ENCODE measurements around the gene IFT172. TPM values are rescaled to one million over a fixed set of nuclear protein-coding genes. Genes with fewer than 3 reads are reported as not detected.
A peak's percentile ranks its signal among the peaks of the same experiment; 100 is the strongest.

IFT172 gene
- total RNA-seq, 1 experiment from 2014 or later = 21.9 TPM

DNA sequence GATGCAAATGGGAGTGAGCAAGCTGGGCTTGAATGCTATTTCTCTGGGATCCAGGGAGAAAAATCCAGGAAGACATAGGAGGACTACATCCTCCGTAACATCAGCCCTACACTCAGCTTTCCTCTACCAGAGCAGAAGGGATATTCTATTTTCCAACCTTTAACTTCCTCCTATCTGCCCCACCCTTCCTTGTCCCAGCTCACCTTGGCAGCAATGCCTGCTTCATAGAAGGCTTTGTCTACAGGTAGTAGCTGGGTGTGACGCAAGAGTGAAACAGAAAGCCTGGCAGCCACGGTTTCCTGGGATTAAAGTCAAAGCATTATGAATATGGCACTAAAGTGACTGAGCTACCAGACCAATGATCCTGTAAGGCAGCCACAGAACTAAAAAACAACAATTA lies 43.5 kb downstream of the IFT172 start:
- Mint-ChIP-seq H3K27me3 (ENCODE audit: insufficient read depth, unreplicated experiment) (no peaks in the 10 kb centered on the region), H3K27ac (ENCODE audit: unreplicated experiment) (no peak overlapping the region), H3K4me3 (ENCODE audit: unreplicated experiment) (no peak overlapping the region), H3K4me1 (ENCODE audit: low read depth, unreplicated experiment) (peaks cover 13% of the 10 kb centered on the region), H3K9me3 (ENCODE audit: unreplicated experiment) (no peaks in the 10 kb centered on the region), H3K36me3 (ENCODE audit: insufficient read depth, unreplicated experiment) (peaks cover 39% of the 10 kb centered on the region)
- BruUV-seq (replicated peaks) = no TSS peak
- intact Hi-C loops (cut with micrococcal nuclease; ENCODE audit: unreplicated experiment) = no loop called here
- Histone ChIP-seq H3K27me3 (replicated peaks; ENCODE audit: control insufficient read depth, insufficient read depth, low read length) (no peaks in the 10 kb centered on the region), H3K4me3 (ENCODE audit: low read depth, low read length) (no peak overlapping the region), H3K9me3 (no peaks in the 10 kb centered on the region), H3K4me1 (no peaks in the 10 kb centered on the region), H3K36me3 (ENCODE audit: control insufficient read depth, insufficient read depth, low read length) (no peaks in the 10 kb centered on the region; the same call in 1 of the 2 replicates)
- ChIA-PET POLR2A (interaction anchor here (0.7 kb wide), 1 partner anchor 137 kb away, joined by 6 read pairs; the partner anchor contains the start of gene ZNF512), CTCF (interaction anchor here (0.6 kb wide), 1 partner anchor 647 kb away, joined by 9 read pairs; no protein-coding TSS in a partner anchor)
- TF ChIP-seq, protein P1, sequence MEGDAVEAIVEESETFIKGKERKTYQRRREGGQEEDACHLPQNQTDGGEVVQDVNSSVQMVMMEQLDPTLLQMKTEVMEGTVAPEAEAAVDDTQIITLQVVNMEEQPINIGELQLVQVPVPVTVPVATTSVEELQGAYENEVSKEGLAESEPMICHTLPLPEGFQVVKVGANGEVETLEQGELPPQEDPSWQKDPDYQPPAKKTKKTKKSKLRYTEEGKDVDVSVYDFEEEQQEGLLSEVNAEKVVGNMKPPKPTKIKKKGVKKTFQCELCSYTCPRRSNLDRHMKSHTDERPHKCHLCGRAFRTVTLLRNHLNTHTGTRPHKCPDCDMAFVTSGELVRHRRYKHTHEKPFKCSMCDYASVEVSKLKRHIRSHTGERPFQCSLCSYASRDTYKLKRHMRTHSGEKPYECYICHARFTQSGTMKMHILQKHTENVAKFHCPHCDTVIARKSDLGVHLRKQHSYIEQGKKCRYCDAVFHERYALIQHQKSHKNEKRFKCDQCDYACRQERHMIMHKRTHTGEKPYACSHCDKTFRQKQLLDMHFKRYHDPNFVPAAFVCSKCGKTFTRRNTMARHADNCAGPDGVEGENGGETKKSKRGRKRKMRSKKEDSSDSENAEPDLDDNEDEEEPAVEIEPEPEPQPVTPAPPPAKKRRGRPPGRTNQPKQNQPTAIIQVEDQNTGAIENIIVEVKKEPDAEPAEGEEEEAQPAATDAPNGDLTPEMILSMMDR (IDR thresholded peaks at IDR 0.05; ENCODE audit: insufficient read depth in 1 of 2, low read depth in 1 of 2, low read length in 1 of 2, severe bottlenecking in 1 of 2, unreplicated experiment in 1 of 2) = no peak
- peak in 1 of 2 experiments; percentile 54 for DNase-seq

DNA sequence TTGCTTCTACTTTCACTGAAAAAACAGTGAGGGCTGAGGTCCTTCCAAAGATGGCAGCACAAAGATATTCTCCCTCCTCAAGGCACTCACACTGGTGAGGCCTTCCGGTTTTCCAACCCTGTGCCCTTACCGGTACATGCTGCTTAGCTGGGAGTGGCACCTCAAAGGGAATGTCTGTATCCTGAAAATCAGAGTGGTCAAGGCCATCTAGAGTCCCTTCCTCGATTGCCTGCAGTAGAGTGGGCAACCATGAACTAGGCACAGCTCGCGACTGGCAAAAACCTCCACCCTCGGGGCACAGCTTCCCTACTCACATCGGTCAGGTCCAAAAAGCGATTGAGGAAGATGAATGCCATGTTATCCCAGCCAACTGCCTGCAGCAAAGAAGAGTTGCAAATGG lies 43.9 kb downstream of the IFT172 start:
- no peak for DNase-seq
- no peaks in the 10 kb centered on the region; the same call in 1 of the 2 replicates for H3K36me3 ChIP-seq (ENCODE audit: control insufficient read depth, insufficient read depth, low read length)
- no peaks in the 10 kb centered on the region for H3K9me3 Mint-ChIP-seq (ENCODE audit: unreplicated experiment)
- H3K27ac Mint-ChIP-seq (ENCODE audit: unreplicated experiment) = no peak overlapping the region
- TF ChIP-seq, protein P1 (IDR thresholded peaks at IDR 0.05; ENCODE audit: insufficient read depth in 1 of 2, low read depth in 1 of 2, low read length in 1 of 2, severe bottlenecking in 1 of 2, unreplicated experiment in 1 of 2) = no peak
- ChIA-PET POLR2A (interaction anchor here (0.7 kb wide), 1 partner anchor 137 kb away, joined by 6 read pairs; the partner anchor contains the start of gene ZNF512), CTCF (interaction anchor here (0.6 kb wide), 1 partner anchor 647 kb away, joined by 9 read pairs; no protein-coding TSS in a partner anchor)
- no peaks in the 10 kb centered on the region for H3K27me3 ChIP-seq (replicated peaks; ENCODE audit: control insufficient read depth, insufficient read depth, low read length)
- peaks cover 44% of the 10 kb centered on the region for H3K36me3 Mint-ChIP-seq (ENCODE audit: insufficient read depth, unreplicated experiment)
- H3K4me3 ChIP-seq (ENCODE audit: low read depth, low read length) = no peak overlapping the region
- H3K4me1 ChIP-seq = no peaks in the 10 kb centered on the region
- no peaks in the 10 kb centered on the region for H3K9me3 ChIP-seq
- no TSS peak for BruUV-seq (replicated peaks)
- intact Hi-C loops (cut with micrococcal nuclease; ENCODE audit: unreplicated experiment) = no loop called here
- H3K27me3 Mint-ChIP-seq (ENCODE audit: insufficient read depth, unreplicated experiment) = no peaks in the 10 kb centered on the region
- H3K4me3 Mint-ChIP-seq (ENCODE audit: unreplicated experiment) = no peak overlapping the region
- peaks cover 13% of the 10 kb centered on the region for H3K4me1 Mint-ChIP-seq (ENCODE audit: low read depth, unreplicated experiment)

DNA sequence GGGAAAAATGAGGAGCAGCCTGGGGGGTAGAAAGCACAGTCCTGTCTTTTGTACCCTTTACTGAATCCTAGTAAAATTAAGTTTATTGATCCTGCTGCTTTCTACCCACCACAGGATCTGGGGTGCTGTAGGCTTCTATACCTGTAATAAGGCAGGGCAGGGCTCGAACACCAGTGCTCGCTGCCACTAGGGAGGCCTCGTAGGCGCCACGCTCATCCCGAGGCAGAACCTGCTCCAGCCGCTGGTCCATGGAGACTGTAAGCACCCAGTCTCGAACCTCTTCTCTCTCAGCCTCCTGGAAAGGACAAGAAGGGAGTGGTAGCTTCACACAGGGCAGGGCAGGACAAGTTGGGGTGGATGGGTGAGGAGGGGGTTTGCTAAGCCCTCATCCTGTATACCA lies 44.4 kb downstream of the IFT172 start:
- Mint-ChIP-seq H3K4me3 (ENCODE audit: unreplicated experiment) (no peak overlapping the region), H3K4me1 (ENCODE audit: low read depth, unreplicated experiment) (peaks cover 13% of the 10 kb centered on the region), H3K36me3 (ENCODE audit: insufficient read depth, unreplicated experiment) (peaks cover 48% of the 10 kb centered on the region), H3K27ac (ENCODE audit: unreplicated experiment) (no peak overlapping the region), H3K9me3 (ENCODE audit: unreplicated experiment) (no peaks in the 10 kb centered on the region), H3K27me3 (ENCODE audit: insufficient read depth, unreplicated experiment) (no peaks in the 10 kb centered on the region)
- no TSS peak for BruUV-seq (replicated peaks)
- no peak for DNase-seq
- TF ChIP-seq, protein P1 (IDR thresholded peaks at IDR 0.05; ENCODE audit: insufficient read depth in 1 of 2, low read depth in 1 of 2, low read length in 1 of 2, severe bottlenecking in 1 of 2, unreplicated experiment in 1 of 2) = no peak
- intact Hi-C loops (cut with micrococcal nuclease; ENCODE audit: unreplicated experiment) = no loop called here
- Histone ChIP-seq H3K4me1 (no peaks in the 10 kb centered on the region), H3K27me3 (replicated peaks; ENCODE audit: control insufficient read depth, insufficient read depth, low read length) (no peaks in the 10 kb centered on the region), H3K36me3 (ENCODE audit: control insufficient read depth, insufficient read depth, low read length) (no peaks in the 10 kb centered on the region; the same call in 1 of the 2 replicates), H3K9me3 (no peaks in the 10 kb centered on the region), H3K4me3 (ENCODE audit: low read depth, low read length) (no peak overlapping the region)
- POLR2A ChIA-PET = no interaction called here
- CTCF ChIA-PET = no interaction called here
